Measurements from ENCODE around the gene STMP1.

The STMP1 gene

GRCh38 chr7:135719688-135720087 lies 57.4 kb downstream of the STMP1 start:
- DNase-seq (ENCODE audit: low read depth) = no peak

- no peak for DNase-seq (ENCODE audit: low read depth)
These were observed 59.0 kb downstream of the STMP1 start for GRCh38 chr7:135721198-135721820.

- DNase-seq (ENCODE audit: low read depth) = no peak
These were observed 61.1 kb downstream of the STMP1 start for GRCh38 chr7:135723411-135723810.
